HG03066 (cell line): ENCODE results near the gene TMEM255A.
A peak's percentile ranks its signal among the peaks of the same experiment; 100 is the strongest.

ENCODE experiments used
- ATAC-seq: cut with Tn5 transposase; IDR thresholded peaks from one replicate; pipeline ENCODE4 v1.9.1; 2021; ENCODE audit warnings: low read depth; ENCODE audit not compliant: unreplicated experiment

TMEM255A gene

GRCh38 chrX:120308959-120309872 is 2.0 kb downstream of the TMEM255A start:
- ATAC-seq = peak; percentile 86

GRCh38 chrX:120308558-120308957 is 2.7 kb downstream of the TMEM255A start:
- no peak for ATAC-seq

- ATAC-seq = no peak
These were observed 4.6 kb downstream of the TMEM255A start for GRCh38 chrX:120306630-120307029.

- no peak for ATAC-seq
These were observed 5.6 kb downstream of the TMEM255A start for GRCh38 chrX:120305531-120306141.

GRCh38 chrX:120304256-120304655 is 7.0 kb downstream of the TMEM255A start:
- ATAC-seq = no peak

- ATAC-seq = peak; percentile 93
These were observed 8.8 kb downstream of the TMEM255A start for GRCh38 chrX:120302434-120302833.

- peak; percentile 7 for ATAC-seq
These were observed 9.3 kb downstream of the TMEM255A start for GRCh38 chrX:120301960-120302359.

- no peak for ATAC-seq
These were observed 9.8 kb downstream of the TMEM255A start for GRCh38 chrX:120301497-120301896.

- no peak for ATAC-seq
These were observed 11.3 kb downstream of the TMEM255A start for GRCh38 chrX:120299928-120300327.

- ATAC-seq = no peak
These were observed 13.3 kb downstream of the TMEM255A start for GRCh38 chrX:120297923-120298322.

- ATAC-seq = no peak
These were observed 16.6 kb downstream of the TMEM255A start for GRCh38 chrX:120294651-120295050.

- ATAC-seq = no peak
These were observed 18.2 kb downstream of the TMEM255A start for GRCh38 chrX:120293015-120293414.

- no peak for ATAC-seq
These were observed 20.1 kb downstream of the TMEM255A start for GRCh38 chrX:120291211-120291610.

GRCh38 chrX:120290107-120290506 is 21.2 kb downstream of the TMEM255A start:
- ATAC-seq = no peak

- peak; percentile 69 for ATAC-seq
These were observed 23.6 kb downstream of the TMEM255A start for GRCh38 chrX:120287513-120288112.

- ATAC-seq = peak; percentile 49
These were observed 24.3 kb downstream of the TMEM255A start for GRCh38 chrX:120286733-120287512.

GRCh38 chrX:120282697-120283096 is 28.6 kb downstream of the TMEM255A start:
- no peak for ATAC-seq

GRCh38 chrX:120281761-120282160 is 29.5 kb downstream of the TMEM255A start:
- no peak for ATAC-seq

GRCh38 chrX:120281021-120281624 is 30.1 kb downstream of the TMEM255A start:
- no peak for ATAC-seq

- ATAC-seq = no peak
These were observed 36.3 kb downstream of the TMEM255A start for GRCh38 chrX:120274958-120275357.
